ENCODE data around the gene SMPD3. TPM values are rescaled to one million over a fixed set of nuclear protein-coding genes. Genes with fewer than 3 reads are reported as not detected.

Gene SMPD3
- total RNA-seq, 1 experiment from 2014 or later, result 0.77 TPM

- BruUV-seq (replicated peaks), result no TSS peak
- no peak for ATAC-seq
- POLR2A ChIA-PET, result no interaction called here
- in situ Hi-C loops (cut with HindIII; ENCODE audit: low pct_unique_long_range_greater_than_20kb, low sequenced_read_pairs), result no loop called here
- CTCF ChIA-PET, result no interaction called here
- no peaks in the 10 kb centered on the region for H3K36me3 ChIP-seq (ENCODE audit: control insufficient read depth, insufficient read depth, low read length)
- intact Hi-C loops (cut with micrococcal nuclease; ENCODE audit: unreplicated experiment), result no loop called here
- H3K27me3 ChIP-seq (ENCODE audit: control insufficient read depth, insufficient read depth, low read length), result no peaks in the 10 kb centered on the region
- no peaks in the 10 kb centered on the region for H3K4me1 ChIP-seq (ENCODE audit: control insufficient read depth, insufficient read depth, low read length)
- TF ChIP-seq POLR2AphosphoS5 (IDR thresholded peaks at IDR 0.05; ENCODE audit: low read depth, low read length), result no peak
- TF ChIP-seq SIN3A (IDR thresholded peaks at IDR 0.05; ENCODE audit: borderline replicate concordance, insufficient read depth, low read depth, low read length), result no peak
- TF ChIP-seq TCF7L2 (IDR thresholded peaks at IDR 0.05; ENCODE audit: low read depth, low read length), result no peak
- TF ChIP-seq CTCF (IDR thresholded peaks at IDR 0.05), result no peak
- no peak for TF ChIP-seq REST (IDR thresholded peaks at IDR 0.05; ENCODE audit: insufficient read depth in 1 of 2, low read depth in 2 of 2, low read length in 1 of 2)
- no peaks in the 10 kb centered on the region for H3K9me3 ChIP-seq (ENCODE audit: control insufficient read depth, insufficient read depth, low read depth, low read length)
- no peak for DNase-seq (ENCODE audit: low read depth, low spot score)
- H3K27ac ChIP-seq (ENCODE audit: low read length), result no peak overlapping the region
- H3K4me3 ChIP-seq (ENCODE audit: low read depth in 2 of 2, low read length in 2 of 2), result no peak overlapping the region
Measured at GRCh38 chr16:68372381-68372720, 76.0 kb downstream of the SMPD3 start.

GRCh38 chr16:68371706-68372380, 76.5 kb downstream of the SMPD3 start:
- TF ChIP-seq REST (IDR thresholded peaks at IDR 0.05; ENCODE audit: insufficient read depth in 1 of 2, low read depth in 2 of 2, low read length in 1 of 2) (no peak), TCF7L2 (IDR thresholded peaks at IDR 0.05; ENCODE audit: low read depth, low read length) (no peak), SIN3A (IDR thresholded peaks at IDR 0.05; ENCODE audit: borderline replicate concordance, insufficient read depth, low read depth, low read length) (no peak), POLR2AphosphoS5 (IDR thresholded peaks at IDR 0.05; ENCODE audit: low read depth, low read length) (no peak), CTCF (IDR thresholded peaks at IDR 0.05) (no peak)
- in situ Hi-C loops (cut with HindIII; ENCODE audit: low pct_unique_long_range_greater_than_20kb, low sequenced_read_pairs), result no loop called here
- H3K27me3 ChIP-seq (ENCODE audit: control insufficient read depth, insufficient read depth, low read length), result no peaks in the 10 kb centered on the region
- H3K36me3 ChIP-seq (ENCODE audit: control insufficient read depth, insufficient read depth, low read length), result no peaks in the 10 kb centered on the region
- CTCF ChIA-PET, result no interaction called here
- no peak overlapping the region for H3K4me3 ChIP-seq (ENCODE audit: low read depth in 2 of 2, low read length in 2 of 2)
- DNase-seq (ENCODE audit: low read depth, low spot score) (no peak), ATAC-seq (no peak)
- H3K4me1 ChIP-seq (ENCODE audit: control insufficient read depth, insufficient read depth, low read length), result no peaks in the 10 kb centered on the region
- H3K27ac ChIP-seq (ENCODE audit: low read length), result no peak overlapping the region
- no TSS peak for BruUV-seq (replicated peaks)
- no peaks in the 10 kb centered on the region for H3K9me3 ChIP-seq (ENCODE audit: control insufficient read depth, insufficient read depth, low read depth, low read length)
- intact Hi-C loops (cut with micrococcal nuclease; ENCODE audit: unreplicated experiment), result no loop called here
- POLR2A ChIA-PET, result no interaction called here
